SK-N-SH (cell line): ENCODE measurements around the gene MTERF2.

ENCODE experiments used
- CHD2 ChIP-seq: fragments of 150-350 bp; IDR thresholded peaks from 2 replicates; pipeline ENCODE4 v1.6.1; 2018; ENCODE audit warnings: low read length; ENCODE audit not compliant: partially characterized antibody
- EP300 ChIP-seq, 2 experiments: IDR thresholded peaks; 2 replicates each; pipeline versions ENCODE4 v1.4.0 to v1.6.1; 2012; ENCODE audit warnings: borderline replicate concordance in 1 of 2, low read depth in 1 of 2, low read length in 1 of 2
- FOXM1 ChIP-seq: IDR thresholded peaks from 2 replicates; pipeline ENCODE4 v1.4.0; 2012; ENCODE audit warnings: low read depth, mild to moderate bottlenecking
- MXI1 ChIP-seq: IDR thresholded peaks from 2 replicates; pipeline ENCODE4 v1.6.1; 2012; ENCODE audit warnings: mild to moderate bottlenecking, low read depth, low read length, improper control_type of control experiment
- NRF1 ChIP-seq: IDR thresholded peaks from 2 replicates; pipeline ENCODE4 v1.6.1; 2012; ENCODE audit warnings: low read depth, mild to moderate bottlenecking, low read length
- POLR2AphosphoS5 ChIP-seq: IDR thresholded peaks from 2 replicates; pipeline ENCODE4 v1.6.1; 2012; ENCODE audit warnings: low read depth, low read length
- RFX5 ChIP-seq: IDR thresholded peaks from 2 replicates; pipeline ENCODE4 v1.6.1; 2012; ENCODE audit warnings: mild to moderate bottlenecking, improper control_type of control experiment, low read length
- SIN3A ChIP-seq: IDR thresholded peaks from 2 replicates; pipeline ENCODE4 v1.6.1; 2012; ENCODE audit warnings: low read depth, mild to moderate bottlenecking, low read length, moderate library complexity, borderline replicate concordance
- TF ChIP-seq, protein P1 (sequence below): fragments of 200-600 bp; sonication (generic); IDR thresholded peaks from 2 replicates; pipeline ENCODE4 v1.6.1; 2017; ENCODE audit warnings: antibody characterized with exemption, mild to moderate bottlenecking, moderate library complexity
- TF ChIP-seq, protein P2 (sequence below): fragments of 150-350 bp; IDR thresholded peaks from 2 replicates; pipeline ENCODE4 v1.6.1; 2017; ENCODE audit warnings: antibody characterized with exemption, low read length, low read depth, borderline replicate concordance
- TF ChIP-seq, protein P3 (sequence below): IDR thresholded peaks from 2 replicates; pipeline ENCODE4; 2012

DNA sequence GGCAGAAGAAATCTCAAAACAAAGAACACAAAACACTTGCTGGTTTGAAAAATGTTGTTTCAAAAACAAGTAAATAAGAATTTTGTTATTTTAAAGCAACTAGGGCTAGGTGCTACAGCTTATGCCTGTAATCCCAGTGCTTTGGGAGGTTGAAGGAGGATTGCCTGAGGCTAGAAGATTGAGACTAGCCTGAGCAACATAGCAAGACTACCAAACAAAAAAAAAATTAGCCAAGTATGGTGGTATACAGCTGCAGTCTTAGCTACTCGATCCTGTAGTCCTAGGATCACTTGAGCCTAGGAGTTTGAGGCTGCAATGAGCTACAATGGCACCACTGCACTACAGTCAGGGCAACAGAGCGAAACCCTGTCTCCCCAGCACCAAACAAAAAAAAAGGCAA is 32.6 kb upstream of the MTERF2 start:
- TF ChIP-seq SIN3A, result no peak
- no peak for TF ChIP-seq FOXM1
- TF ChIP-seq, protein P1, sequence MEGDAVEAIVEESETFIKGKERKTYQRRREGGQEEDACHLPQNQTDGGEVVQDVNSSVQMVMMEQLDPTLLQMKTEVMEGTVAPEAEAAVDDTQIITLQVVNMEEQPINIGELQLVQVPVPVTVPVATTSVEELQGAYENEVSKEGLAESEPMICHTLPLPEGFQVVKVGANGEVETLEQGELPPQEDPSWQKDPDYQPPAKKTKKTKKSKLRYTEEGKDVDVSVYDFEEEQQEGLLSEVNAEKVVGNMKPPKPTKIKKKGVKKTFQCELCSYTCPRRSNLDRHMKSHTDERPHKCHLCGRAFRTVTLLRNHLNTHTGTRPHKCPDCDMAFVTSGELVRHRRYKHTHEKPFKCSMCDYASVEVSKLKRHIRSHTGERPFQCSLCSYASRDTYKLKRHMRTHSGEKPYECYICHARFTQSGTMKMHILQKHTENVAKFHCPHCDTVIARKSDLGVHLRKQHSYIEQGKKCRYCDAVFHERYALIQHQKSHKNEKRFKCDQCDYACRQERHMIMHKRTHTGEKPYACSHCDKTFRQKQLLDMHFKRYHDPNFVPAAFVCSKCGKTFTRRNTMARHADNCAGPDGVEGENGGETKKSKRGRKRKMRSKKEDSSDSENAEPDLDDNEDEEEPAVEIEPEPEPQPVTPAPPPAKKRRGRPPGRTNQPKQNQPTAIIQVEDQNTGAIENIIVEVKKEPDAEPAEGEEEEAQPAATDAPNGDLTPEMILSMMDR, result no peak
- no peak for TF ChIP-seq EP300 (IDR thresholded peaks at IDR 0.05; ENCODE audit: borderline replicate concordance in 1 of 2, low read depth in 1 of 2, low read length in 1 of 2)
- no peak for TF ChIP-seq RFX5
- TF ChIP-seq MXI1, result no peak
- no peak for TF ChIP-seq POLR2AphosphoS5
- no peak for TF ChIP-seq CHD2
- TF ChIP-seq, protein P2, sequence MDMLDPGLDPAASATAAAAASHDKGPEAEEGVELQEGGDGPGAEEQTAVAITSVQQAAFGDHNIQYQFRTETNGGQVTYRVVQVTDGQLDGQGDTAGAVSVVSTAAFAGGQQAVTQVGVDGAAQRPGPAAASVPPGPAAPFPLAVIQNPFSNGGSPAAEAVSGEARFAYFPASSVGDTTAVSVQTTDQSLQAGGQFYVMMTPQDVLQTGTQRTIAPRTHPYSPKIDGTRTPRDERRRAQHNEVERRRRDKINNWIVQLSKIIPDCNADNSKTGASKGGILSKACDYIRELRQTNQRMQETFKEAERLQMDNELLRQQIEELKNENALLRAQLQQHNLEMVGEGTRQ, result no peak
- TF ChIP-seq, protein P3, sequence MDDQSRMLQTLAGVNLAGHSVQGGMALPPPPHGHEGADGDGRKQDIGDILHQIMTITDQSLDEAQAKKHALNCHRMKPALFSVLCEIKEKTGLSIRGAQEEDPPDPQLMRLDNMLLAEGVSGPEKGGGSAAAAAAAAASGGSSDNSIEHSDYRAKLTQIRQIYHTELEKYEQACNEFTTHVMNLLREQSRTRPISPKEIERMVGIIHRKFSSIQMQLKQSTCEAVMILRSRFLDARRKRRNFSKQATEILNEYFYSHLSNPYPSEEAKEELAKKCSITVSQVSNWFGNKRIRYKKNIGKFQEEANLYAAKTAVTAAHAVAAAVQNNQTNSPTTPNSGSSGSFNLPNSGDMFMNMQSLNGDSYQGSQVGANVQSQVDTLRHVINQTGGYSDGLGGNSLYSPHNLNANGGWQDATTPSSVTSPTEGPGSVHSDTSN, result no peak
- no peak for TF ChIP-seq NRF1
